Right atrium auricular region (tissue), 2 donors: ENCODE data around the gene C9orf153. TPM values are rescaled to one million over a fixed set of nuclear protein-coding genes. Genes with fewer than 3 reads are reported as not detected.

Experiments
- DNase-seq: peaks from one replicate; pipeline ENCODE4 v3.0.0-alpha.2; 2019; ENCODE audit warnings: low spot score
- H3K27ac ChIP-seq, 2 donors: fragments of 200-600 bp; sonication (generic); 1 replicate in 1 of 2; 2 replicates in 1 of 2; pipeline ENCODE4 v1.5.1; 2016 to 2019
- H3K27me3 ChIP-seq, 2 donors: fragments of 200-600 bp; sonication (generic); one replicate each; pipeline versions ENCODE4 v1.5.1 to v1.6.0; 2017 to 2019
- H3K36me3 ChIP-seq: fragments of 200-600 bp; sonication (generic); one replicate; pipeline ENCODE4 v1.5.1; 2016
- H3K4me1 ChIP-seq, 2 donors: fragments of 200-600 bp; sonication (generic); one replicate each; pipeline versions ENCODE4 v1.5.1 to v1.6.0; 2017 to 2019
- H3K4me3 ChIP-seq, 2 donors: fragments of 200-600 bp; sonication (generic); 1 replicate in 1 of 2; 2 replicates in 1 of 2; pipeline ENCODE4 v1.5.1; 2017 to 2019; ENCODE audit warnings: mild to moderate bottlenecking in 1 of 2, moderate library complexity in 1 of 2
- H3K9me3 ChIP-seq, 2 donors: fragments of 200-600 bp; sonication (generic); one replicate each; pipeline ENCODE4 v1.5.1; 2019
- CTCF ChIP-seq, 2 donors: fragments of 200-600 bp; sonication (generic); IDR thresholded peaks; one replicate each; pipeline ENCODE4 v1.5.1; 2019; ENCODE audit warnings: antibody characterized with exemption in 2 of 2
- total RNA-seq, 2 donors: library from RNA; depleted of rRNA; stranded (reverse); fragments of >200 nt; gene quantifications; one replicate each; pipeline ENCODE4 v1.1.0, GENCODE V29; 2016

The C9orf153 gene
- total RNA-seq, 2 donors from 2014 or later = 0.28 TPM; not detected in 1

GRCh38 chr9:86262492-86262891 lies 3.0 kb upstream of the C9orf153 start:
- H3K36me3 ChIP-seq = peaks cover 32% of the 10 kb centered on the region
- no peak for DNase-seq
- H3K27ac ChIP-seq = no peak overlapping the region
- peaks cover 0 to 5% of the 10 kb centered on the region in 2 donors for H3K4me1 ChIP-seq
- H3K27me3 ChIP-seq = no peaks in the 10 kb centered on the region
- no peak for TF ChIP-seq CTCF (IDR thresholded peaks at IDR 0.05)
- no peaks in the 10 kb centered on the region for H3K9me3 ChIP-seq
- H3K4me3 ChIP-seq = no peak overlapping the region

GRCh38 chr9:86257391-86257790 lies 2.1 kb downstream of the C9orf153 start:
- H3K4me3 ChIP-seq = no peak overlapping the region
- no peak for TF ChIP-seq CTCF (IDR thresholded peaks at IDR 0.05)
- H3K9me3 ChIP-seq = no peaks in the 10 kb centered on the region
- peaks cover 3% of the 10 kb centered on the region for H3K36me3 ChIP-seq
- H3K27me3 ChIP-seq = no peaks in the 10 kb centered on the region
- no peaks in the 10 kb centered on the region for H3K4me1 ChIP-seq
- DNase-seq = no peak
- no peak overlapping the region for H3K27ac ChIP-seq

- no peak overlapping the region for H3K27ac ChIP-seq
- H3K4me1 ChIP-seq = no peaks in the 10 kb centered on the region
- no peaks in the 10 kb centered on the region for H3K36me3 ChIP-seq
- TF ChIP-seq CTCF (IDR thresholded peaks at IDR 0.05) = no peak
- no peak for DNase-seq
- no peaks in the 10 kb centered on the region for H3K27me3 ChIP-seq
- no peaks in the 10 kb centered on the region for H3K9me3 ChIP-seq
- H3K4me3 ChIP-seq = no peak overlapping the region
Observed at GRCh38 chr9:86256653-86257052, 2.8 kb downstream of the C9orf153 start.

GRCh38 chr9:86253577-86253976 lies 5.9 kb downstream of the C9orf153 start:
- no peaks in the 10 kb centered on the region for H3K9me3 ChIP-seq
- TF ChIP-seq CTCF (IDR thresholded peaks at IDR 0.05) = no peak
- H3K36me3 ChIP-seq = no peaks in the 10 kb centered on the region
- H3K27me3 ChIP-seq = no peaks in the 10 kb centered on the region
- no peak overlapping the region for H3K4me3 ChIP-seq
- H3K4me1 ChIP-seq = no peaks in the 10 kb centered on the region
- no peak for DNase-seq
- no peak overlapping the region for H3K27ac ChIP-seq

GRCh38 chr9:86252870-86253269 lies 6.6 kb downstream of the C9orf153 start:
- no peak for TF ChIP-seq CTCF (IDR thresholded peaks at IDR 0.05)
- Histone ChIP-seq H3K36me3 (no peaks in the 10 kb centered on the region), H3K4me1 (no peaks in the 10 kb centered on the region), H3K27me3 (no peaks in the 10 kb centered on the region), H3K9me3 (no peaks in the 10 kb centered on the region), H3K4me3 (no peak overlapping the region), H3K27ac (no peak overlapping the region)
- DNase-seq = no peak

- TF ChIP-seq CTCF (IDR thresholded peaks at IDR 0.05) = no peak
- no peaks in the 10 kb centered on the region for H3K27me3 ChIP-seq
- DNase-seq = no peak
- H3K9me3 ChIP-seq = no peaks in the 10 kb centered on the region
- H3K4me1 ChIP-seq = no peaks in the 10 kb centered on the region
- no peaks in the 10 kb centered on the region for H3K36me3 ChIP-seq
- H3K27ac ChIP-seq = no peak overlapping the region
- no peak overlapping the region for H3K4me3 ChIP-seq
Observed at GRCh38 chr9:86250123-86250522, 9.3 kb downstream of the C9orf153 start.
